DMS53 treated with DMSO at 0.1 percent for 48 hours (cell line): ENCODE results near the gene HEPACAM.

Source experiments
- DNase-seq: peaks from one replicate; lab custom pipeline; 2025; ENCODE audit not compliant: unreplicated experiment; lab: John Stamatoyannopoulos, UW

HEPACAM gene

GRCh38 chr11:124870430-124870829 is 65.4 kb downstream of the HEPACAM start:
- no peak for DNase-seq

DNA sequence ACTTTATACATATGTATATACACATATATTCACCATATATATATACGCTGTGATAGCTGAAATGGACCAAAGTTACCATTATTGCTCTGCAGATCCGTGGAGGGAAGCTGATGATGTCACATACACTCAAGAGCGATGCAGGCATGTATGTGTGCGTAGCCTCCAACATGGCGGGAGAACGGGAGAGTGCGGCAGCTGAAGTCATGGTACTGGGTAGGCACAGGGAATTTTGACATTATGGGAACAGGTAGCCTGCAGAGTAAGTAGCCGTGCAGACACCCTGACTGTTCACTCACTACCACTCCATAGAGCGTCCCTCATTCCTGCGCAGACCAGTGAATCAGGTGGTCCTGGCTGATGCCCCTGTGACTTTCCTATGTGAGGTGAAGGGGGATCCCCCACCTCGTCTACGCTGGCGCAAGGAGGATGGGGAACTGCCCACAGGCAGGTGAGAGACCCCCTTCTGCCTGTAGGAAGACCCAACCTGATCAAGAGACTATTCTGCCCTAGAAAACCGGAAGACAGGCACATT is 65.9 kb downstream of the HEPACAM start:
- no peak for DNase-seq

DNA sequence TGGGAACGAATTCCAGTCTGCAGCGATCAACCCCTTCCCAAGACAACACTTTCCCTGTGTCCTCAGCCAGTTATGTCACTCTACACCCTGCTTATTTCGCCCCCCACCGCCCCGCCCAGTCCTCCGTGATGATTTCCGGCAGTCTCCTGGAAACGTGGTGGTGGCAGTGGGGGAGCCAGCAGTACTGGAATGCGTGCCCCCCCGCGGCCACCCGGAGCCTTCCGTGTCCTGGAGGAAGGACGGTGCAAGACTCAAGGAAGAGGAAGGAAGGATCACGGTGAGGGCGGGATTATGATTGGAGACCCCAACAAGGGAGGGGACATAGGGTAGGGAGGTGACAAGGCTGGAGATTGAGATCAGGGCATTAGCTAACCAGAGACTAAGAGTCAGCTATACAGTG is 66.5 kb downstream of the HEPACAM start:
- DNase-seq = no peak
